SK-N-SH treated with all-trans-retinoic acid at 6 μM for 48 hours (cell line): Measurements from ENCODE around the gene PRRG1.

Experiments
- ATAC-seq: fragments of 200-7000 bp; cut with Tn5 transposase; 3 replicates; pipeline ENCODE4 v1.9.1; 2020; ENCODE audit warnings: mild to moderate bottlenecking, moderate library complexity
- ARNTL ChIP-seq: fragments of 450-650 bp; formaldehyde crosslinking; IDR thresholded peaks from 2 replicates; pipeline ENCODE4 v1.5.0; 2020; ENCODE audit warnings: low read depth, mild to moderate bottlenecking, moderate library complexity, borderline replicate concordance
- BACH2 ChIP-seq: fragments of 250-450 bp; sonication (Bioruptor Pico); IDR thresholded peaks from 2 replicates; pipeline ENCODE4 v1.9.0; 2021; ENCODE audit warnings: mild to moderate bottlenecking, borderline replicate concordance
- CREB5 ChIP-seq: fragments of 250-450 bp; sonication (Bioruptor Pico); IDR thresholded peaks from 2 replicates; pipeline ENCODE4 v1.5.1; 2020; ENCODE audit warnings: low read depth, mild to moderate bottlenecking, moderate library complexity
- CSDC2 ChIP-seq: fragments of 250-450 bp; sonication (Bioruptor Pico); IDR thresholded peaks from 2 replicates; pipeline ENCODE4 v1.5.0; 2020; ENCODE audit warnings: mild to moderate bottlenecking, moderate library complexity
- CSRNP3 ChIP-seq: fragments of 250-450 bp; sonication (Bioruptor Pico); IDR thresholded peaks from 2 replicates; pipeline ENCODE4 v1.5.1; 2021; ENCODE audit warnings: mild to moderate bottlenecking, moderate library complexity
- ESRRG ChIP-seq: fragments of 250-450 bp; sonication (Bioruptor Pico); IDR thresholded peaks from 2 replicates; pipeline ENCODE4 v1.6.1; 2021; ENCODE audit warnings: mild to moderate bottlenecking
- GLIS3 ChIP-seq: fragments of 250-450 bp; sonication (Bioruptor Pico); IDR thresholded peaks from 2 replicates; pipeline ENCODE4 v1.5.0; 2020; ENCODE audit warnings: mild to moderate bottlenecking, moderate library complexity
- ISL1 ChIP-seq: fragments of 250-450 bp; sonication (Bioruptor Pico); IDR thresholded peaks from 2 replicates; pipeline ENCODE4 v2.1.2; 2022; ENCODE audit warnings: mild to moderate bottlenecking, moderate library complexity
- OSR1 ChIP-seq: fragments of 250-450 bp; sonication (Bioruptor Pico); IDR thresholded peaks from 2 replicates; pipeline ENCODE4 v1.8.0; 2022; ENCODE audit warnings: moderate library complexity, mild to moderate bottlenecking, inconsistent platforms
- PATZ1 ChIP-seq: fragments of 250-450 bp; sonication (Bioruptor Pico); IDR thresholded peaks from 2 replicates; pipeline ENCODE4 v1.8.0; 2020; ENCODE audit warnings: mild to moderate bottlenecking, moderate library complexity, borderline replicate concordance
- POU6F1 ChIP-seq: fragments of 250-450 bp; sonication (Bioruptor Pico); IDR thresholded peaks from 2 replicates; pipeline ENCODE4 v1.8.0; 2021; ENCODE audit warnings: low read depth, mild to moderate bottlenecking, moderate library complexity, borderline replicate concordance
- PPARA ChIP-seq: fragments of 250-450 bp; sonication (Bioruptor Pico); IDR thresholded peaks from 2 replicates; pipeline ENCODE4 v1.5.0; 2020; ENCODE audit warnings: mild to moderate bottlenecking, borderline replicate concordance
- RARB ChIP-seq: fragments of 250-450 bp; sonication (Bioruptor Pico); IDR thresholded peaks from 2 replicates; pipeline ENCODE4 v1.8.0; 2021; ENCODE audit warnings: mild to moderate bottlenecking, moderate library complexity
- SNAI2 ChIP-seq: fragments of 250-450 bp; sonication (Bioruptor Pico); IDR thresholded peaks from 2 replicates; pipeline ENCODE4 v1.5.0; 2020; ENCODE audit warnings: mild to moderate bottlenecking, moderate library complexity
- TCF4 ChIP-seq: fragments of 250-450 bp; sonication (Bioruptor Pico); IDR thresholded peaks from 2 replicates; pipeline ENCODE4 v1.8.0; 2021; ENCODE audit warnings: mild to moderate bottlenecking, moderate library complexity, borderline replicate concordance
- TOX ChIP-seq: fragments of 250-450 bp; sonication (Bioruptor Pico); IDR thresholded peaks from 2 replicates; pipeline ENCODE4 v1.8.0; 2021; ENCODE audit warnings: mild to moderate bottlenecking, moderate library complexity, borderline replicate concordance
- TSHZ2 ChIP-seq: fragments of 250-450 bp; sonication (Bioruptor Pico); IDR thresholded peaks from 2 replicates; pipeline ENCODE4 v1.5.0; 2020; ENCODE audit warnings: mild to moderate bottlenecking, moderate library complexity
- ZC3H10 ChIP-seq: fragments of 250-450 bp; sonication (Bioruptor Pico); IDR thresholded peaks from 2 replicates; pipeline ENCODE4 v1.5.1; 2021; ENCODE audit warnings: mild to moderate bottlenecking, moderate library complexity
- ZFP3 ChIP-seq: fragments of 250-450 bp; sonication (Bioruptor Pico); IDR thresholded peaks from 2 replicates; pipeline ENCODE4 v1.5.0; 2020; ENCODE audit warnings: mild to moderate bottlenecking, moderate library complexity
- ZNF565 ChIP-seq: fragments of 450-650 bp; formaldehyde crosslinking; conservative IDR thresholded peaks from 2 replicates; pipeline ENCODE4 v1.5.0; 2020; ENCODE audit warnings: low read depth, mild to moderate bottlenecking, moderate library complexity
- ZNF70 ChIP-seq: fragments of 450-650 bp; formaldehyde crosslinking; IDR thresholded peaks from 2 replicates; pipeline ENCODE4 v1.5.0; 2020; ENCODE audit warnings: mild to moderate bottlenecking, moderate library complexity
- ZNF8 ChIP-seq: fragments of 450-650 bp; formaldehyde crosslinking; IDR thresholded peaks from 2 replicates; pipeline ENCODE4 v1.5.0; 2020; ENCODE audit warnings: mild to moderate bottlenecking, moderate library complexity

The PRRG1 gene

GRCh38 chrX:37445182-37445581 lies 96.0 kb downstream of the PRRG1 start:
- no peak for TF ChIP-seq TCF4 (CRISPR knock-in tag)
- TF ChIP-seq SNAI2 (CRISPR knock-in tag): no peak
- TF ChIP-seq ZC3H10 (CRISPR knock-in tag): no peak
- no peak for TF ChIP-seq ZNF70 (CRISPR knock-in tag)
- no peak for TF ChIP-seq OSR1 (CRISPR knock-in tag)
- TF ChIP-seq GLIS3: no peak
- no peak for TF ChIP-seq PPARA (CRISPR knock-in tag)
- no peak for TF ChIP-seq ESRRG
- no peak for TF ChIP-seq TOX (CRISPR knock-in tag)
- TF ChIP-seq CSRNP3 (CRISPR knock-in tag): no peak
- no peak for TF ChIP-seq CSDC2 (CRISPR knock-in tag)
- no peak for TF ChIP-seq RARB
- no peak for TF ChIP-seq BACH2 (CRISPR knock-in tag)
- TF ChIP-seq ZNF8 (CRISPR knock-in tag): no peak
- TF ChIP-seq ZFP3 (CRISPR knock-in tag): no peak
- no peak for TF ChIP-seq PATZ1
- TF ChIP-seq ISL1 (CRISPR knock-in tag): no peak
- TF ChIP-seq ARNTL (CRISPR knock-in tag): no peak
- no peak for TF ChIP-seq TSHZ2 (CRISPR knock-in tag)
- no peak for TF ChIP-seq POU6F1
- no peak for ATAC-seq

GRCh38 chrX:37453821-37454220 lies 104.7 kb downstream of the PRRG1 start:
- TF ChIP-seq RARB: no peak
- TF ChIP-seq GLIS3: no peak
- TF ChIP-seq ESRRG: no peak
- no peak for TF ChIP-seq OSR1 (CRISPR knock-in tag)
- no peak for TF ChIP-seq CSRNP3 (CRISPR knock-in tag)
- no peak for TF ChIP-seq ZC3H10 (CRISPR knock-in tag)
- TF ChIP-seq PPARA (CRISPR knock-in tag): no peak
- no peak for TF ChIP-seq CSDC2 (CRISPR knock-in tag)
- no peak for TF ChIP-seq TCF4 (CRISPR knock-in tag)
- no peak for TF ChIP-seq ZNF565 (CRISPR knock-in tag)
- no peak for TF ChIP-seq CREB5 (CRISPR knock-in tag)
- no peak for TF ChIP-seq ZFP3 (CRISPR knock-in tag)
- TF ChIP-seq POU6F1: no peak
- TF ChIP-seq, all 23 proteins: peak for 0
- no peak for ATAC-seq
